HEK293 (cell line): ENCODE results near the gene MGAT4A.
"Not testable (repeated sequence)": the region's sequence is repeated elsewhere in the genome, so short reads cannot be mapped to it uniquely, and the experiment has no call there.

ENCODE experiments used
- AEBP2 ChIP-seq: fragments of 450-650 bp; formaldehyde crosslinking; IDR thresholded peaks from 2 replicates; pipeline ENCODE4 v1.5.1; 2016; ENCODE audit warnings: missing biosample characterization, missing genetic modification characterization, borderline replicate concordance
- ATF2 ChIP-seq: fragments of 450-650 bp; formaldehyde crosslinking; IDR thresholded peaks from 2 replicates; pipeline ENCODE4 v1.5.1; 2016; ENCODE audit warnings: missing biosample characterization, missing genetic modification characterization, low read depth
- CTCF ChIP-seq: fragments of 450-650 bp; formaldehyde crosslinking; IDR thresholded peaks from 2 replicates; pipeline ENCODE4 v1.5.1; 2016; ENCODE audit warnings: missing biosample characterization, missing genetic modification characterization
- ZBTB17 ChIP-seq: fragments of 450-650 bp; formaldehyde crosslinking; IDR thresholded peaks from 2 replicates; pipeline ENCODE4 v1.5.1; 2016; ENCODE audit warnings: missing biosample characterization, missing genetic modification characterization
- ZBTB8A ChIP-seq: fragments of 450-650 bp; formaldehyde crosslinking; IDR thresholded peaks from 2 replicates; pipeline ENCODE4 v1.5.1; 2016; ENCODE audit warnings: missing biosample characterization, missing genetic modification characterization
- ZIC2 ChIP-seq: fragments of 450-650 bp; formaldehyde crosslinking; IDR thresholded peaks from 2 replicates; pipeline ENCODE4 v1.5.1; 2016; ENCODE audit warnings: missing biosample characterization, missing genetic modification characterization
- ZNF280D ChIP-seq: fragments of 450-650 bp; formaldehyde crosslinking; IDR thresholded peaks from 2 replicates; pipeline ENCODE4 v1.5.1; 2016; ENCODE audit warnings: missing biosample characterization, missing genetic modification characterization
- ZSCAN16 ChIP-seq: fragments of 450-650 bp; formaldehyde crosslinking; IDR thresholded peaks from 2 replicates; pipeline ENCODE4 v1.5.1; 2016; ENCODE audit warnings: missing biosample characterization, missing genetic modification characterization

GRCh38 chr2:98752711-98753110 lies 21.8 kb upstream of the MGAT4A start:
- not testable (repeated sequence) for TF ChIP-seq ZBTB8A (tag by site-specific recombination); ZNF280D (tag by site-specific recombination); ATF2 (tag by site-specific recombination); AEBP2 (tag by site-specific recombination); ZSCAN16 (tag by site-specific recombination); CTCF (tag by site-specific recombination); ZBTB17 (tag by site-specific recombination); ZIC2
